ENCODE data around the gene TLCD3A.

The TLCD3A gene

DNA sequence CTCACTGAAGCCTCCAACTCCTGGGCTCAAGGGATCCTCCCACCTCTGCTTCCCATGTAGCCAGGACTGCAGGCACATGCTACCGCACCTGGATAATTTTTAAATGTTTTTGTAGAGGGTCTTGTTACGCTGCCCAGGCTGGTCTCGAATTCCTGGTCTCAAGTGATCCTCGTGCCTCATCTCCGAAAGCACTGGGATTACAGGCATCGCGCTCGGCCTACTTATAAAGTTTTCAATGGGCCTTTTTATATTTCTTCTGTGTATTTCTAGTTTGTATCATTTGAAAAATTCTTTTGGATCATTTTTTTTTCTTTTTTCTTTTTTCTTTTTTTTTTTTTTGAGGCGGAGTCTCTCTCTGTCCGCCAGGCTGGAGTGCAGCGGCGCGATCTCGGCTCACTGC lies 7.3 kb upstream of the TLCD3A start:
- in situ Hi-C loops (cut with HindIII; ENCODE audit: low pct_unique_long_range_greater_than_20kb, low sequenced_read_pairs), result no loop called here
- TF ChIP-seq JUND (IDR thresholded peaks at IDR 0.05; ENCODE audit: low read depth), result no peak
- DNase-seq (ENCODE audit: low read depth in 1 of 2, low spot score in 1 of 2), result no peak

DNA sequence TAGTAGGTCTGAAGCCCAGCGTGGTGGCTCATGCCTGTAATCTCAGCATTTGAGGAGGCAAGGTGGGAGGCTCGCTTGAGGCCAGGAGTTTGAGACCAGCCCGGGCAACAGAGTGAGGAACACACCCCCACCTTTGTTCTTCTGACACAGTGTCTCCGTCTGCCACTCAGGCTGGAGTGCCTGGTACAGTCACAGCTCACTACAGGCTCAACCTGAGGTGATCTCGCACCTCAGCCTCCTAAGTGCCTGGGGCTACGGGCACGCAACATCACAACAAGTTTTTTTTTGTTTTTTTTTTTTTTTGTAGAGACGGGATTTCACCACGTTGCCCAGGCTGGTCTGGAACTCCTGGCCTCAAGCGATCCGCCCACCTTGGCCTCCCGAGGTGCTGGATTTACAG lies 6.7 kb upstream of the TLCD3A start:
- in situ Hi-C loops (cut with HindIII; ENCODE audit: low pct_unique_long_range_greater_than_20kb, low sequenced_read_pairs), result no loop called here
- no peak for DNase-seq (ENCODE audit: low read depth in 1 of 2, low spot score in 1 of 2)
- no peak for TF ChIP-seq JUND (IDR thresholded peaks at IDR 0.05; ENCODE audit: low read depth)

DNA sequence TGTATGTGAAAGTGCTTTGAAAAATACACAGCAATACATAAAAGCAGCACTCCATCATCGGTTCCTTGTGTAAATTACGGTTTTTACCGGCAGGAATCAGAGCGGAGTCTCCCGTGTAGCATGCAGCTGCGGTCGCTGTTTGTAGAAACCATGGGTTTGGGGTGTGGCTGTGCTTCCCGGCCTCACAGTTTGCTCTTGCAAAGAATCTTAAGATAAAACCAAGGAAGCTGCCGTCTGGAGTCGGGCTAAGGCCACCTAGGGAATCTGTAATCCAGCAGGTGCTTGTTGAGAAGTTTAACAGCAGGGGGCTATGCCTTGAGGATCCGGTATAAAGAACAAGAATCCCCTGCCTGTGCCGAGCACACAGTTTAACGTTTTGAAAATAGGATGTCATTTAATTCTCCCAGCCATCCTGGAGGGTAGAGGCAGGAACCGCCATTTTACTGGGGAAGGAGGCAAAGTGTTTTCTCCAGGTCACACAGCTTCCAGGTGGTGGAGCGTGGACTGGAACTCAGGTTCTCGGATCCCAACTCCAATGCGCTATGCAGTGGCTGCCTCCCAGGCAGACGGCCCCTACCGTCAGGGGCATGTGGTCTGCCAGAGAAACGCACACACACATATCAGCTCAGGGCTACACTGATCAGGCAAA lies 6.0 kb upstream of the TLCD3A start:
- in situ Hi-C loops (cut with HindIII; ENCODE audit: low pct_unique_long_range_greater_than_20kb, low sequenced_read_pairs), result no loop called here
- no peak for DNase-seq (ENCODE audit: low read depth in 1 of 2, low spot score in 1 of 2)
- no peak for TF ChIP-seq JUND (IDR thresholded peaks at IDR 0.05; ENCODE audit: low read depth)

DNA sequence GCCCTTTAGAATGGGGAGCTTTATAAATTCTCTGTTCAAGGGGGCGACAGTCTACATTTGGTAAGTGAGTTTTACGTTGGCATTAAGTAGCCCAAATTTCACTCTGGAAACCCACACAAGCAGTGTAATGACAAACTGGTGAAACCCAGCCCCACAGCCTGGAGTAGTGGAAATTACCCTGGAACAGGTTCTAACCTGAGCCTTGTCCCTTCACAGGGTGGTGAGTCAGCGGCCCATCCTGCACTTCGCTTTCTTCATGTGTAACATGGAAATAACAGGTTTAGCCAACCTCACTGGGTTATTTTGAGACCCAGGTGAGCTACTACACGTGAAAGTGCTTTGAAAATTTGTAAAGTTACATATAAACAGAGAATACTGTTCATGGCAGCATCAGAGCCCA lies 3.5 kb upstream of the TLCD3A start:
- in situ Hi-C loops (cut with HindIII; ENCODE audit: low pct_unique_long_range_greater_than_20kb, low sequenced_read_pairs), result no loop called here
- no peak for DNase-seq (ENCODE audit: low read depth in 1 of 2, low spot score in 1 of 2)
- TF ChIP-seq JUND (IDR thresholded peaks at IDR 0.05; ENCODE audit: low read depth), result no peak

DNA sequence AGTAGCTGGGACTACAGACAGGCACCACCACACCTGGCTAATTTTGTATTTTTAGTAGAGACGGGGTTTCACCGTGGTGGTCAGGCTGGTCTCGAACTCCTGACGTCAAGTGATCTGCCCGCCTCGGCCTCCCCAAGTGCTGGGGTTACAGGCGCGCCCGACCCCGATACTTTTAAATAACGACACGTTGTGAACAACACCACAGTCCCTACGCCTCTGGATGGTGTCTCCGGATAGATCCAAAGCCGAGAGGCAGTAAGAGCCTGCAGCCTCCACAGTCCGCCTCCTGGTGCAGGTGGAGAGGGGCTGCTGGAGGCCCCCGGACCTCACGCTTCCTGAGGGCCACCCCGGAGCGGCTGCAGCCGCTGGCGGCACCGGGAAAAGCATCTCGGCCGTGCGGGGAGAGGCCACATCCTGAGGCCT lies 741 bp upstream of the TLCD3A start:
- TF ChIP-seq JUND (IDR thresholded peaks at IDR 0.05; ENCODE audit: low read depth), result no peak
- no peak for DNase-seq (ENCODE audit: low read depth in 1 of 2, low spot score in 1 of 2)
- in situ Hi-C loops (cut with HindIII; ENCODE audit: low pct_unique_long_range_greater_than_20kb, low sequenced_read_pairs), result no loop called here

DNA sequence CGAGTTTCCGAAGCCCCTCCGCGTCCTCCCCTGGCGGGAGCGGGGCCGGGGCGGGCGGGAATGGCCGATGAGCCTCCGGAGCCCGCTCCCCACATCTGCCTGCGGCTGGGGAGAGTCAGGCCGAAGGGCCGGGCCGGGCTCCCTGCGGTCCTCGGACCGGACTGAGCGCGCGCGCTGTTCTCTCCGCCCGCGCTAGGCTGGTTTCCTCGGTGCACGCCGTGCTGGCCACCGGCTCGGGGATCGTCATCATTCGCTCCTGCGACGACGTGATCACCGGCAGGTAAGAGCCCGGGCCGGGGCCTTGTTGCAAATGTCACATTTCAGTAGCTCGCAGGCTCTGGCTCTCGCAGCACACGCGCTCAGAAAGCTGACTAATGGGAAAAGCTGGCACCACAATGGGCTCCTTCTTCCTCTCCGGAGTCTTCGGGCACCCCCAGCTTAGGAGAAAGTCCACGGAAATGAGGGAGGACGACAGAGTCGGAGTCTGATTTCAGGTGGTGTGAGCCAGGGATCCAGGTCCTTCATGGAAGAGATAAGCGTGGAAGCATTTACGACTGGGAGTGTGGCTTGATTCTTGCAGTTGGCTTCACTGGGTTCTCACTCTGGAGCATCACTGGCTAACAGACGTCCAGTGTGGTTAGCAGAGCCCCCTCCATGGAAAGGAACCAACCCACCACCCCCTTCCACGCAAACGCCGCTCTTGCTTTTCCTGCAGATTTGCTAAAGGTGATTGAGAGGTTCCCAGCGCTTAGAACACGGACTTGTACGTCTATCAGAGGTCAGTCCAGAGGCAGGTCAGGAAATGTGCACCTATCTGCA lies 715 bp downstream of the TLCD3A start:
- no peak for TF ChIP-seq JUND (IDR thresholded peaks at IDR 0.05; ENCODE audit: low read depth)
- in situ Hi-C loops (cut with HindIII; ENCODE audit: low pct_unique_long_range_greater_than_20kb, low sequenced_read_pairs), result no loop called here
- DNase-seq (ENCODE audit: low read depth in 1 of 2, low spot score in 1 of 2), result peak in 1 of 2 experiments; percentile 33

DNA sequence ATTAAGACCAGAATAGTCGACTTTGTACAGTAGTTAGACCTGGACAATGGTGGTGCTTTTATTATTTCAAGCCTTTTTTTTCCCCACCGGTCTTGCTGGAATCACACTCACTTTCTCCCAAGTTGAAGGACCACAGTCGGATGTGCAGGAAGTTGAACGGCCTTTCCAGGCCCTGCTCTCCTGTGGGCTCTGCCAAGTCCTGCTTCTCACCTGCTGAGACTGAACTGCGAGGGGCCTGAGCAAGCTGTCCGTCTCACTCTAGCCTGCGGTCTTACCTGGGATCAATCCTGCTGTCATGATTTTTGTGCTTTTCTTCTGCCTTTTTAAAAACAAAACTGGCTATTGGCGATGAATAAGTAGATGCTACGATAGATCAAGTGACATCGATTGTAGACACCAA lies 1.3 kb downstream of the TLCD3A start:
- no peak for TF ChIP-seq JUND (IDR thresholded peaks at IDR 0.05; ENCODE audit: low read depth)
- in situ Hi-C loops (cut with HindIII; ENCODE audit: low pct_unique_long_range_greater_than_20kb, low sequenced_read_pairs), result no loop called here
- no peak for DNase-seq (ENCODE audit: low read depth in 1 of 2, low spot score in 1 of 2)

DNA sequence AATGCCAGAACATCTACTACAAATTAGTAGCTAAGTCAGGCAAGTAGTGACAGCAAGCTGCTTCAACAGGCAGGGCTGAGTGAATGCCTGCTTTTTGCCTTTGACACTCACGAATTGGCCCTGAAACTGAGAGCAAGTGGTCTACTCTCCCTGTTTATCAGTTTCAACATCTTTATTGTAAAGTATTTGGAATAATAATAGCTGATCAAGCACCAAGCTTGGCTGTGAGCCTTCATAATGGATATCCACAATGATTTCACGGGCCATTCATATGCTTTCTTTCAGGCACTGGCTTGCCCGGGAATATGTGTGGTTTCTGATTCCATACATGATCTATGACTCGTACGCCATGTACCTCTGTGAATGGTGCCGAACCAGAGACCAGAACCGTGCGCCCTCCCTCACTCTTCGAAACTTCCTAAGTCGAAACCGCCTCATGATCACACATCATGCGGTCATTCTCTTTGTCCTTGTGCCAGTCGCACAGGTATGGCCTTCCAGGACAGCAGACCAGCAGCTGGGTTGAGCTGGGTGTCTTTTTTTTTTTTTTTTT lies 5.2 kb downstream of the TLCD3A start:
- no peak for DNase-seq (ENCODE audit: low read depth in 1 of 2, low spot score in 1 of 2)
- no peak for TF ChIP-seq JUND (IDR thresholded peaks at IDR 0.05; ENCODE audit: low read depth)
- in situ Hi-C loops (cut with HindIII; ENCODE audit: low pct_unique_long_range_greater_than_20kb, low sequenced_read_pairs), result no loop called here

DNA sequence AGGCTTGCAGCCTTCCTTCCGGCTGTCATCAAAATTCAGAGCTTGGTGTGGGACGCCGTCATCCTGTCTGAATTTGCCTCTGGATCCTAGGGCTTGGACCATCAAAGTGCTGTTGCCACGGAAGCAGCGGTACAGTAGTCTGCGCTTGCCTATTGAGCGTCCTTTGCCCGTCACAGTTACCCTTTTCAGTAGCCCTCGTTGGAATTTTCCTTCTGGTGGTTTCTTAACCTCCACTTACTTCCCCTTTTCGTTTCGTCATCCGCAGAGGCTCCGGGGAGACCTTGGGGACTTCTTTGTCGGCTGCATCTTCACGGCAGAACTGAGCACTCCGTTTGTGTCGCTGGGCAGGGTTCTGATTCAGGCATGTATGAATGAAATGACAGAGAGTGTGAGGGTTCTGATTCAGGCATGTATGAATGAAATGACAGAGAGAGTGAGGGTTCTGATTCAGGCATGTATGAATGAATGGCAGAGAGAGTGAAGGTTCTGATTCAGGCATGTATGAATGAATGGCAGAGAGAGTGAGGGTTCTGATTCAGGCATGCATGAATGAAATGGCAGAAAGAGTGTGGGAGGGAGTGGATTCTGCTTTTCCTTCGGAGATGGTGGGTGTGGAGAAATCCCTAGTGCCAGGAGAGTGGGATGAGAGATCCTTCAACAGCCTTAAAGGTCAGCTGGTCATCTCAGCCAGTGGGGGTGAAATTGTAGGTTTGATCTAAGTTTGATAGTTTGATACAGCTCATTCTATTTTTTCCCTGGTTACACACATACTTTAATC lies 8.0 kb downstream of the TLCD3A start:
- no peak for DNase-seq (ENCODE audit: low read depth in 1 of 2, low spot score in 1 of 2)
- in situ Hi-C loops (cut with HindIII; ENCODE audit: low pct_unique_long_range_greater_than_20kb, low sequenced_read_pairs), result no loop called here
- no peak for TF ChIP-seq JUND (IDR thresholded peaks at IDR 0.05; ENCODE audit: low read depth)

DNA sequence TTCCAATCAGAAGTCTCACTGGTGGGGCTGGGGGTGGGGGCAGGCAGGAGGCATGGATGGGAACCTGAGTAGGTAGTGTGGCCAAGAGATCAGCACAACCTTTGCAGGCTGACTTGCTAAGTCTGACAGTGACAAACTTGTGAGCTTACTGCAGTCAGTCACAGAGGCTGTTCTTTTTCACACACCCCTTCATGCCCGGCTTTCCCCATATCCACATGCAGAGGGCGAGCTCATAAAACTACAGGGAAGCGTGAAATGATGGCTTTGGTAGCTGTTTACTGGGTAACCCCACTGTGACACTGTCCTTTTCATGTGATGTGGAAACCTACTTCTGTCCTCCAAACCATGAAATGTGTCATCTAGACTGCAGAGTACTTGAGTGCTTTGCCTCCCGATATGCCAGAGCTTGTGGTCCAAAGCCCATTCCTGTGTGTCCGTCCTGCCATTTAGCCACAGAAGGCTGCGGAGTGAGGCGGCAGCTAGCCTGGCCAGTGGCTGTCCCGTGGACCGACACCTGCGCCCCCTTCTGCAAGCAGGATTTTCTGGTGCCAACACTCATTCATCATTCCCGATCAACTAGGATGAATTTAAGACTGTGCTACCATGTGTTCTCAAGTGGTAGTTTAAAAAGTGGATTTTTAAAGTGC lies 9.9 kb downstream of the TLCD3A start:
- in situ Hi-C loops (cut with HindIII; ENCODE audit: low pct_unique_long_range_greater_than_20kb, low sequenced_read_pairs), result no loop called here
- TF ChIP-seq JUND (IDR thresholded peaks at IDR 0.05; ENCODE audit: low read depth), result no peak
- DNase-seq (ENCODE audit: low read depth in 1 of 2, low spot score in 1 of 2), result no peak

DNA sequence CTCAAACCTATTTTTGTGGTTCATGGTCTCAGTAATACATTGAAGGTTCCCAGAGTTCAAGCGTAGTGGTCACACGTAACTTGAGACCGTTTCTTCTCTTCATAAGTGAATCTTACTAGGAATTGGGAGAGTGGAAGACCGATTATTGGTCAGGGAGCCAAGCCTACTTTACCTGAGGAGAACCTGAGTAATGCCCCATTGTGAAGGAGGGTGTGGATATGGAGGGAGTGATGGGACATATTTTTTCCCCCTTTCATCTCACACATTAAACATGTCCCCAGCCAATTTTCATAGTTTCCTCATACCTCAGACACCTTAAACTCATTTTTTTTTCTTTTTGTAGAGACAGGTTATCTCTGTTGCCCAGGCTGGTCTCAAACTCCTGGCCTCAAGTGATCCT lies 10.7 kb downstream of the TLCD3A start:
- in situ Hi-C loops (cut with HindIII; ENCODE audit: low pct_unique_long_range_greater_than_20kb, low sequenced_read_pairs), result no loop called here
- DNase-seq (ENCODE audit: low read depth in 1 of 2, low spot score in 1 of 2), result no peak

DNA sequence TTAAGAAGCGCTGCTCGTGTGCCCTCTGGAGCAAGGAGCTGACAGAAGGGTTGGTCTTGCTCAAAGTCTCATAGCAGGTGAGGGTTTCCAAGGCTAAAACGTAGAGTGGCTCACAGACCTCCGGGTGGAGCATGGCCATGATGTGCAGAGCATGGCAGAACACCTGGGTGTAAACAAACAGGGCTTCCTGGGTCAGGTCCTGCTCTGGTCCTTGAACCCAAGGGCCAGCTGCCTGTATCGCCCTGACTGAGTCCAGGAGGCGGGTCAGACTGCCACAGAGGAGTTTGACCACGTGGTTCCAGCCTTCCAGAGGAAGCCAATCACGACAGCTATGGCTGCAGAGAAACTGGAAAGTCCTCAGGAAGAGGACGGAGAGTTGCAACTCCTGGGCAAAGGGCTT lies 12.5 kb downstream of the TLCD3A start:
- no peak for TF ChIP-seq JUND (IDR thresholded peaks at IDR 0.05; ENCODE audit: low read depth)
- in situ Hi-C loops (cut with HindIII; ENCODE audit: low pct_unique_long_range_greater_than_20kb, low sequenced_read_pairs), result no loop called here
- DNase-seq (ENCODE audit: low read depth in 1 of 2, low spot score in 1 of 2), result no peak

More for the DNA sequence above, 10.7 kb downstream of the TLCD3A start:
- TF ChIP-seq JUND (IDR thresholded peaks at IDR 0.05; ENCODE audit: low read depth), result no peak

All from T47D (cell line).